Right atrium auricular region (tissue), 2 donors: Measurements from ENCODE around the gene USP44. TPM values are rescaled to one million over a fixed set of nuclear protein-coding genes. Genes with fewer than 3 reads are reported as not detected.

Source experiments
- DNase-seq: peaks from one replicate; pipeline ENCODE4 v3.0.0-alpha.2; 2019; ENCODE audit warnings: low spot score
- H3K27ac ChIP-seq, 2 donors: fragments of 200-600 bp; sonication (generic); 1 replicate in 1 of 2; 2 replicates in 1 of 2; pipeline ENCODE4 v1.5.1; 2016 to 2019
- H3K27me3 ChIP-seq, 2 donors: fragments of 200-600 bp; sonication (generic); one replicate each; pipeline versions ENCODE4 v1.5.1 to v1.6.0; 2017 to 2019
- H3K36me3 ChIP-seq: fragments of 200-600 bp; sonication (generic); one replicate; pipeline ENCODE4 v1.5.1; 2016
- H3K4me1 ChIP-seq, 2 donors: fragments of 200-600 bp; sonication (generic); one replicate each; pipeline versions ENCODE4 v1.5.1 to v1.6.0; 2017 to 2019
- H3K4me3 ChIP-seq, 2 donors: fragments of 200-600 bp; sonication (generic); 1 replicate in 1 of 2; 2 replicates in 1 of 2; pipeline ENCODE4 v1.5.1; 2017 to 2019; ENCODE audit warnings: mild to moderate bottlenecking in 1 of 2, moderate library complexity in 1 of 2
- H3K9me3 ChIP-seq, 2 donors: fragments of 200-600 bp; sonication (generic); one replicate each; pipeline ENCODE4 v1.5.1; 2019
- total RNA-seq, 2 donors: library from RNA; depleted of rRNA; stranded (reverse); fragments of >200 nt; gene quantifications; one replicate each; pipeline ENCODE4 v1.1.0, GENCODE V29; 2016
- TF ChIP-seq, protein P1 (sequence below), 2 donors: fragments of 200-600 bp; sonication (generic); IDR thresholded peaks; one replicate each; pipeline ENCODE4 v1.5.1; 2019; ENCODE audit warnings: antibody characterized with exemption in 2 of 2

Gene USP44
- total RNA-seq, 2 donors from 2014 or later: 1.4 to 1.9 TPM

DNA sequence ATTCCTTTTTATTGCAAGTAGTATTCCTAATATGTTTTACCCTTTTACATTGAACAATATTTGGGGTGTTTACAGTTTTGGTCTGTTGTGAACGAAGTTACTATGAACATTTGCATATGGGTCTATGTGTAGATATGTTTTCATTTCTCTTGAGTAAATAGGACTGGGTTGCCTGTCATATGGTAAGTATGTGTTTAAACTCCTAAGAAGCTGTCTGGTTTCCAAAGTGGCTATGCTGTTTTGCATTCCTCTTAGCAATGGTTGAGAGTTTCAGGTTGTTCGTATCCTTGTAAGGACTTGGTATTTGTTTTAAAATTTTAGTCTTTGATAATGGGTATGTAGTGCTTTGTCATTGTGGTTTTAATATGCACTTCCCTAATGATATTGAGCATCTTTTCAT is 71.0 kb downstream of the USP44 start:
- no peak overlapping the region for H3K4me3 ChIP-seq
- no peak overlapping the region for H3K27ac ChIP-seq
- H3K4me1 ChIP-seq: peaks cover 0 to 48% of the 10 kb centered on the region in 2 donors
- TF ChIP-seq, protein P1, sequence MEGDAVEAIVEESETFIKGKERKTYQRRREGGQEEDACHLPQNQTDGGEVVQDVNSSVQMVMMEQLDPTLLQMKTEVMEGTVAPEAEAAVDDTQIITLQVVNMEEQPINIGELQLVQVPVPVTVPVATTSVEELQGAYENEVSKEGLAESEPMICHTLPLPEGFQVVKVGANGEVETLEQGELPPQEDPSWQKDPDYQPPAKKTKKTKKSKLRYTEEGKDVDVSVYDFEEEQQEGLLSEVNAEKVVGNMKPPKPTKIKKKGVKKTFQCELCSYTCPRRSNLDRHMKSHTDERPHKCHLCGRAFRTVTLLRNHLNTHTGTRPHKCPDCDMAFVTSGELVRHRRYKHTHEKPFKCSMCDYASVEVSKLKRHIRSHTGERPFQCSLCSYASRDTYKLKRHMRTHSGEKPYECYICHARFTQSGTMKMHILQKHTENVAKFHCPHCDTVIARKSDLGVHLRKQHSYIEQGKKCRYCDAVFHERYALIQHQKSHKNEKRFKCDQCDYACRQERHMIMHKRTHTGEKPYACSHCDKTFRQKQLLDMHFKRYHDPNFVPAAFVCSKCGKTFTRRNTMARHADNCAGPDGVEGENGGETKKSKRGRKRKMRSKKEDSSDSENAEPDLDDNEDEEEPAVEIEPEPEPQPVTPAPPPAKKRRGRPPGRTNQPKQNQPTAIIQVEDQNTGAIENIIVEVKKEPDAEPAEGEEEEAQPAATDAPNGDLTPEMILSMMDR (IDR thresholded peaks at IDR 0.05): no peak
- H3K36me3 ChIP-seq: peaks cover 30% of the 10 kb centered on the region
- H3K27me3 ChIP-seq: no peaks in the 10 kb centered on the region
- no peak for DNase-seq
- no peaks in the 10 kb centered on the region for H3K9me3 ChIP-seq

DNA sequence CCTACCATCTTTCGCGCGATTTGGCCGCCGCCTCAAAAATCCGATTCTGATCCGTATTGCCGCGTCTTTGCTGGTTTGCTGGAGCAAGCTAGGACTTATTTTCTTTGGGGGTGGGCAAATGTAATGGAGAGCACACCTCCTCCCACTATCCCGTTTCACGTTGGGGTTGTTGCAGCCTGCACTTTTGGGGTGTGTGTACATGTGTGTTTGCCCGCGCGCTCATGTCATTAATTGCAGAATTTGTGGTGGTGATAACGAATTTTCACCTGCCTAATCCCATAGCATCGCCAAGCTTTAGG is 76.7 kb downstream of the USP44 start:
- peaks cover 0 to 29% of the 10 kb centered on the region in 2 donors for H3K4me1 ChIP-seq
- H3K36me3 ChIP-seq: peaks cover 30% of the 10 kb centered on the region
- no peak for DNase-seq

DNA sequence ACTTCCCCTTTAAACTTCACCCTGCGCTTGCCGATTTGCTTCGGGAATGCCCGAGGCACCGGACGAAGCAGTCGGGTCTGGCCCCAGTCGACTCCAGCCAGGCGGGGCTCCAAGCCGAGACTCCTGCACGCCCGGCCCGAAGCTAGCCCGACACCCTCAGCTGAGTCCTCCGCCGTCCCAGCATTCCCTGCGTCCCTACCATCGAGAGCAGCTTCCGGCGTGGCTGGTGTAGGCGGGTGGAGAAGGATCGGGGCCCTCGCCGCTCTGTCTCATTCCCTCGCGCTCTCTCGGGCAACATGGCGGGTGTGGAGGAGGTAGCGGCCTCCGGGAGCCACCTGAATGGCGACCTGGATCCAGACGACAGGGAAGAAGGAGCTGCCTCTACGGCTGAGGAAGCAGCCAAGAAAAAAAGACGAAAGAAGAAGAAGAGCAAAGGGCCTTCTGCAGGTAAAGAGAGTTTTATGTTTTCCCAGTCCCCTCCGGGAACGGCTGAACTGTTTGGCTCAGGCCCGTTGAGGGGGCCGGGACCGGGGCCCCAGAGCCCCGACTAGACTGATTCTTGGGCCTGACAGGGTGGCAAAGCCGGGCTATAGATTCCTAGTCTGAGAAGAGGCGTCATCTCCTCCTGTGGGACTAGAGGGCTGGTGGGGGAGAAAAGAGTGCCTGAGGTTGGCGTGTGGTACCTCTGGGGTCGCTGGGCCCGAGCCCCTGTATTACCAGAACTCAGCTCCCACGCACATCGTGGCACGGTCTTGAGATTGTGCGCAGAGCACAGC is 77.2 kb downstream of the USP44 start, which contains the start of gene METAP2:
TSS of gene METAP2 (plus strand) at position 269 of the 776 bp plus-strand sequence. CDS start at position 297, 28 bp downstream.
- no peaks in the 10 kb centered on the region for H3K27me3 ChIP-seq
- peaks cover 30% of the 10 kb centered on the region for H3K36me3 ChIP-seq
- peaks cover 0 to 27% of the 10 kb centered on the region in 2 donors for H3K4me1 ChIP-seq
- H3K9me3 ChIP-seq: no peaks in the 10 kb centered on the region
- DNase-seq: peak; percentile 95
- H3K27ac ChIP-seq: peak within 1 kb of the TSS; percentile 90 to 95
- TF ChIP-seq, protein P1 (IDR thresholded peaks at IDR 0.05): no peak
- peak within 1 kb of the TSS; percentile 72 to 83 for H3K4me3 ChIP-seq

More for the DNA sequence above, 76.7 kb downstream of the USP44 start:
- TF ChIP-seq, protein P1 (IDR thresholded peaks at IDR 0.05): no peak
- Histone ChIP-seq H3K9me3 (no peaks in the 10 kb centered on the region), H3K27ac (peak overlapping the region; percentile 90 to 95), H3K4me3 (peak overlapping the region; percentile 72 to 83), H3K27me3 (no peaks in the 10 kb centered on the region)

DNA sequence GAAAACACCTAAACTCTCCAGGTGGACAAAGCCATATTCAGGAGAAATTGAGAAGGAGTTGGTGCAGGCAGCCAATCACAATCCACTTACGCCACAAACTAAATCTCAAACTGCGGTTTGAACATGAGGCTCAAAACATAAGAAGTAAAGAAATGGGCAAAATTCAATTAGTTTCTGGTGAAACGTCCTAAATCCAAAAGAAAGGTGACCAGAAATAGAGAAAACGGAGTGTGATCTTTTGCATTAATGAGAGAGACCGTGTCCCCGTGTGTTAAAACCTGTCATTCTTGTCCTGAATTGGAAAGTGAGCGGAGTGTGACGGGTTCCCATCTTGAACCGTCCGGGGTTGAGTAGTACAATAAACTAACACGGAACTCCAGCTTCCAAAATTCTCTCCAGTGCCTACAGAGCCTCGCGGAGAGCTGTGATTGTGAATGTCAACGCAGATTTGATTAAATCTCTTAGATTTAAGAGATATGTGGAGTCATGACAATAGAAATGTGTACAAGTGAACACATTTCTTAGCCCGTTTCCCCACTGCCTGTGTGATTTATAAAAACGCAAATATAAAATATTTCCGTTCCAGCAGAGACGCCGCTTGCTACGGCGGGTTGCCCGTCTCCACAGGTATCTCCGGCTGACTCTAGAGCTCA is 77.9 kb downstream of the USP44 start:
- Histone ChIP-seq H3K27ac (peak overlapping the region; percentile 90 to 95), H3K4me1 (peaks cover 0 to 22% of the 10 kb centered on the region in 2 donors), H3K4me3 (peak overlapping the region; percentile 72 to 83), H3K27me3 (no peaks in the 10 kb centered on the region), H3K9me3 (no peaks in the 10 kb centered on the region), H3K36me3 (peaks cover 24% of the 10 kb centered on the region)
- DNase-seq: no peak
- TF ChIP-seq, protein P1 (IDR thresholded peaks at IDR 0.05): no peak

DNA sequence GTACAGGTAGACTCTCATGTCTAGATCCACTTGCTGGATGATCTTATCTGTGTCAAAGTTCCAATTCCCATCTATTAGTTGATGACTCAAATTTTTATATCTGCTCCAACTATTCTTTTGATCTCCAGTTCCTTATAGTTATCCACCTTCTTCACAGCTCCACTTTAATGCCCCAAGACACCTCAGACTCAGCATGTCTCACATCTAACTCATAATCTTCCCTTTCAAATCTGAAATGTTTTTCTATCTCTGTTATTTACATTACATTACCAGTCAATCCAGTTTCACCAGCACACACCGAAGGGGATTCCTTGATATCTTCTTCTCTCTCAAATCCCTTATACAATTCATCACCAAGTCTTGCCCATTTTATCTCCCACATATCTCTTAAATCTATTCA is 81.0 kb downstream of the USP44 start:
- peaks cover 0 to 12% of the 10 kb centered on the region in 2 donors for H3K4me1 ChIP-seq
- H3K9me3 ChIP-seq: no peaks in the 10 kb centered on the region
- no peak overlapping the region for H3K27ac ChIP-seq
- no peak overlapping the region for H3K4me3 ChIP-seq
- no peaks in the 10 kb centered on the region for H3K36me3 ChIP-seq
- TF ChIP-seq, protein P1 (IDR thresholded peaks at IDR 0.05): no peak
- no peaks in the 10 kb centered on the region for H3K27me3 ChIP-seq
- DNase-seq: no peak

Other genes with a start within 250 kb of the USP44 start
- gene METAP2, start 77.3 kb downstream of the USP44 start, total RNA-seq: 10 to 100 TPM; 40.8 to 52.1 TPM
- gene NTN4, start 239.3 kb upstream of the USP44 start, total RNA-seq: 10 to 100 TPM; 69.0 to 85.3 TPM